ENCODE results near the gene CCNY.

DNA sequence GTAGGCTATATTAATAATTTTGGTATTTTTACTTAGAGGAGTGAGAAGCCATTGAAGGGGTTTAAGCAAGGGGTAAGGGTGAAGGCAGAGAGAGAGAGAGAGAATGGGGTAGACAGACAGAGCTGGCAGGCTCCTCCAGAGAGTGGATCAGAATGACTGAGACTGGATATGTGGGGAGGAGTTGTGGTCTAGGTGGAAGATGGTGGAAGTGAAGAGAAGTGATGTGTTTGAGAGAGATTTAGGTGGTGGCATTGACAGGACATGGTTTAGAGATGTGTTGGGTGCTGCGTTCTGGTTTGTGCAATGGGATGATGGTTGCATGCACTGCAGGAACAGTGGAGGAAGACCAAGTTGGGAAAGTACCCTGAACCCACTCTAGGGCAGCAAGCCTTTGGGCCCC is 92.2 kb downstream of the CCNY start:
- TF ChIP-seq, protein P1, sequence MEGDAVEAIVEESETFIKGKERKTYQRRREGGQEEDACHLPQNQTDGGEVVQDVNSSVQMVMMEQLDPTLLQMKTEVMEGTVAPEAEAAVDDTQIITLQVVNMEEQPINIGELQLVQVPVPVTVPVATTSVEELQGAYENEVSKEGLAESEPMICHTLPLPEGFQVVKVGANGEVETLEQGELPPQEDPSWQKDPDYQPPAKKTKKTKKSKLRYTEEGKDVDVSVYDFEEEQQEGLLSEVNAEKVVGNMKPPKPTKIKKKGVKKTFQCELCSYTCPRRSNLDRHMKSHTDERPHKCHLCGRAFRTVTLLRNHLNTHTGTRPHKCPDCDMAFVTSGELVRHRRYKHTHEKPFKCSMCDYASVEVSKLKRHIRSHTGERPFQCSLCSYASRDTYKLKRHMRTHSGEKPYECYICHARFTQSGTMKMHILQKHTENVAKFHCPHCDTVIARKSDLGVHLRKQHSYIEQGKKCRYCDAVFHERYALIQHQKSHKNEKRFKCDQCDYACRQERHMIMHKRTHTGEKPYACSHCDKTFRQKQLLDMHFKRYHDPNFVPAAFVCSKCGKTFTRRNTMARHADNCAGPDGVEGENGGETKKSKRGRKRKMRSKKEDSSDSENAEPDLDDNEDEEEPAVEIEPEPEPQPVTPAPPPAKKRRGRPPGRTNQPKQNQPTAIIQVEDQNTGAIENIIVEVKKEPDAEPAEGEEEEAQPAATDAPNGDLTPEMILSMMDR (IDR thresholded peaks at IDR 0.05; ENCODE audit: low read depth, low read length): no peak
- no peak for TF ChIP-seq EZH2phosphoT487 (IDR thresholded peaks at IDR 0.05; ENCODE audit: low read depth)

Measured in OCI-LY3 (cell line).